ENCODE measurements around the gene AKTIP. TPM values are rescaled to one million over a fixed set of nuclear protein-coding genes. Genes with fewer than 3 reads are reported as not detected.

AKTIP gene
- total RNA-seq, 1 donor from 2014 or later, result 24.0 TPM

DNA sequence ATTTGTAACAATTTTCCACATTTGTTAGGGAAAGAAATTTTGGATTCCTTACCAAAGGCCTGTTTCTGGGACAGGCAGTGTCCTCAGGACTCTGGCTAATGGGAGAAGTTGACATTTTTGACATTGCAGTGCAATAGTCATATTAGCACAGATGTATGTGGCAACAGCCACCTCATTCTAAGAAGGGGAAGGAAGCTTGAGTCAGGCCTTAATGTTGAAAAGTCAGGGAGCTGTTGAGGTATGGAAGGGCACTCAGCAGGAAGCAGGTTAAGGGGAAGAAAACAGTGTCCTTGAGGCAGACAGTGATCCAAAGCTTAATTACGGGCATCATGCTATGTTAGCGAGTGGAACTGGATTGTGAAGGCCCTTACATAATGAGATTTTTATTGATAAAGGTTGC is 20.9 kb downstream of the AKTIP start:
- Mint-ChIP-seq H3K27me3 (ENCODE audit: insufficient read depth, low read depth) (no peaks in the 10 kb centered on the region), H3K36me3 (peaks cover 62% of the 10 kb centered on the region), H3K4me3 (no peak overlapping the region), H3K27ac (no peak overlapping the region), H3K4me1 (no peaks in the 10 kb centered on the region), H3K9me3 (peaks cover 2% of the 10 kb centered on the region)
- Histone ChIP-seq H2AFZ (replicated peaks) (no peak overlapping the region), H3K79me2 (ENCODE audit: low read depth) (no peaks in the 10 kb centered on the region), H4K20me1 (ENCODE audit: low read depth) (no peaks in the 10 kb centered on the region), H3K27me3 (no peaks in the 10 kb centered on the region), H3K4me1 (no peaks in the 10 kb centered on the region), H3K9me3 (ENCODE audit: low read depth) (no peaks in the 10 kb centered on the region), H3K36me3 (peaks cover 18% of the 10 kb centered on the region), H3K4me2 (no peak overlapping the region), H3K27ac (no peak overlapping the region), H3K9ac (no peak overlapping the region), H3F3A (ENCODE audit: low read depth) (no peaks in the 10 kb centered on the region), H3K4me3 (no peak overlapping the region)
- DNase-seq (ENCODE audit: low spot score), result no peak
- TF ChIP-seq EZH2 (IDR thresholded peaks at IDR 0.05) (no peak), EZH2phosphoT487 (IDR thresholded peaks at IDR 0.05) (no peak), CTCF (IDR thresholded peaks at IDR 0.05) (no peak)

DNA sequence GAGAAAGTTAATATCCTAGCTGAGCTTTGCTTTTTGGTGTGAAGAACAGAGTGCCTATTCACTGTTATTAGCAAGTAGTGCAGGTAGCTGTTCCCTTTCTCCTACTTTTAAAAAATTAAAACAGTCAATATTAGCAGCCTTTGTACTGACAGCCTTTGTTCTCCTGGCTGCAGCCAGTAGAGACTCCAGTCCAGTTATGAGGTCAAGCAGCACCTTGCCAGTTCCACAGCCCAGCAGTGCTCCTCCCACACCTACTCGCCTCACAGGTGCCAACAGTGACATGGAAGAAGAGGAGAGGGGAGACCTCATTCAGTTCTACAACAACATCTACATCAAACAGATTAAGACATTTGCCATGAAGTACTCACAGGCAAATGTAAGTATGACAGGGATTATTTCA is 22.6 kb downstream of the AKTIP start:
- H3K9me3 ChIP-seq (ENCODE audit: low read depth), result no peaks in the 10 kb centered on the region
- Mint-ChIP-seq H3K4me3 (no peak overlapping the region), H3K9me3 (no peaks in the 10 kb centered on the region), H3K27me3 (ENCODE audit: insufficient read depth, low read depth) (no peaks in the 10 kb centered on the region), H3K4me1 (no peaks in the 10 kb centered on the region), H3K36me3 (peaks cover 53% of the 10 kb centered on the region), H3K27ac (no peak overlapping the region)
- H3F3A ChIP-seq (ENCODE audit: low read depth), result no peaks in the 10 kb centered on the region
- H3K4me1 ChIP-seq, result no peaks in the 10 kb centered on the region
- H3K27ac ChIP-seq, result no peak overlapping the region
- H2AFZ ChIP-seq (replicated peaks), result no peak overlapping the region
- no peaks in the 10 kb centered on the region for H4K20me1 ChIP-seq (ENCODE audit: low read depth)
- DNase-seq (ENCODE audit: low spot score), result no peak
- no peaks in the 10 kb centered on the region for H3K79me2 ChIP-seq (ENCODE audit: low read depth)
- H3K36me3 ChIP-seq, result peaks cover 3% of the 10 kb centered on the region
- H3K9ac ChIP-seq, result no peak overlapping the region
- H3K4me3 ChIP-seq, result no peak overlapping the region
- TF ChIP-seq EZH2phosphoT487 (IDR thresholded peaks at IDR 0.05), result no peak
- no peak for TF ChIP-seq EZH2 (IDR thresholded peaks at IDR 0.05)
- no peak for TF ChIP-seq CTCF (IDR thresholded peaks at IDR 0.05)
- H3K27me3 ChIP-seq, result no peaks in the 10 kb centered on the region
- H3K4me2 ChIP-seq, result no peak overlapping the region

GRCh38 chr16:53478965-53479364 is 24.0 kb downstream of the AKTIP start:
- Mint-ChIP-seq H3K27me3 (ENCODE audit: insufficient read depth, low read depth) (no peaks in the 10 kb centered on the region), H3K9me3 (no peaks in the 10 kb centered on the region), H3K36me3 (peaks cover 46% of the 10 kb centered on the region), H3K27ac (no peak overlapping the region), H3K4me3 (no peak overlapping the region), H3K4me1 (no peaks in the 10 kb centered on the region)
- H3F3A ChIP-seq (ENCODE audit: low read depth), result no peaks in the 10 kb centered on the region
- no peaks in the 10 kb centered on the region for H3K27me3 ChIP-seq
- no peak overlapping the region for H3K4me2 ChIP-seq
- no peaks in the 10 kb centered on the region for H4K20me1 ChIP-seq (ENCODE audit: low read depth)
- H3K9ac ChIP-seq, result no peak overlapping the region
- H3K27ac ChIP-seq, result no peak overlapping the region
- no peaks in the 10 kb centered on the region for H3K79me2 ChIP-seq (ENCODE audit: low read depth)
- H3K36me3 ChIP-seq, result peaks cover 2% of the 10 kb centered on the region
- no peak for TF ChIP-seq EZH2 (IDR thresholded peaks at IDR 0.05)
- TF ChIP-seq EZH2phosphoT487 (IDR thresholded peaks at IDR 0.05), result no peak
- TF ChIP-seq CTCF (IDR thresholded peaks at IDR 0.05), result no peak
- H3K4me1 ChIP-seq, result no peaks in the 10 kb centered on the region
- H3K9me3 ChIP-seq (ENCODE audit: low read depth), result no peaks in the 10 kb centered on the region
- DNase-seq (ENCODE audit: low spot score), result no peak
- no peak overlapping the region for H3K4me3 ChIP-seq
- no peak overlapping the region for H2AFZ ChIP-seq (replicated peaks)

All from neural progenitor cell (in vitro differentiated cells).